Gastrocnemius medialis (tissue), 4 donors: Measurements from ENCODE around the gene FANCB.

Experiments used
- CTCF ChIP-seq, 5 experiments: fragments of 450-650 bp in 3 of 5; fragments of 200-600 bp in 2 of 5; sonication (generic) in 2 of 5; IDR thresholded peaks in 4 of 5; conservative IDR thresholded peaks in 1 of 5; 1 replicate in 4 of 5; 2 replicates in 1 of 5; pipeline ENCODE4 v1.5.1; 2016 to 2019; ENCODE audit warnings: antibody characterized with exemption in 5 of 5, mild to moderate bottlenecking in 3 of 5, moderate library complexity in 3 of 5
- POLR2A ChIP-seq, 2 donors: fragments of 450-650 bp; IDR thresholded peaks; one replicate each; pipeline ENCODE4 v1.6.1; 2017; ENCODE audit warnings: antibody characterized with exemption in 2 of 2, mild to moderate bottlenecking in 2 of 2, moderate library complexity in 2 of 2

GRCh38 chrX:14832151-14832550 lies 40.7 kb downstream of the FANCB start:
- no peak for TF ChIP-seq CTCF (IDR thresholded peaks at IDR 0.05 in 4 of 5, conservative IDR thresholded peaks at IDR 0.05 in 1 of 5)
- no peak for TF ChIP-seq POLR2A (IDR thresholded peaks at IDR 0.05)
